Tibial nerve (tissue), 4 donors: ENCODE data around the gene RHD. TPM values are rescaled to one million over a fixed set of nuclear protein-coding genes. Genes with fewer than 3 reads are reported as not detected.

Source experiments
- DNase-seq, 2 donors: peaks; one replicate each; pipeline ENCODE4 v3.0.0-alpha.2; 2019; ENCODE audit warnings: low spot score in 2 of 2
- H3K27ac ChIP-seq, 4 donors: fragments of 200-600 bp; sonication (generic) in 3 of 4; one replicate each; pipeline ENCODE4 v1.5.1; 2017 to 2019; ENCODE audit warnings: mild to moderate bottlenecking in 1 of 4
- H3K27me3 ChIP-seq, 2 donors: fragments of 200-600 bp; sonication (generic) in 1 of 2; one replicate each; pipeline versions ENCODE4 v1.5.1 to v1.6.0; 2017 to 2019
- H3K36me3 ChIP-seq, 3 donors: fragments of 200-600 bp; sonication (generic); one replicate each; pipeline ENCODE4 v1.5.1; 2018 to 2019
- H3K4me1 ChIP-seq, 4 donors: fragments of 200-600 bp; sonication (generic) in 3 of 4; one replicate each; pipeline ENCODE4 v1.5.1; 2017 to 2019
- H3K4me3 ChIP-seq, 4 donors: fragments of 200-600 bp; sonication (generic) in 3 of 4; one replicate each; pipeline ENCODE4 v1.5.1; 2017 to 2019; ENCODE audit warnings: mild to moderate bottlenecking in 1 of 4, moderate library complexity in 1 of 4
- H3K9me3 ChIP-seq, 4 donors: fragments of 200-600 bp; sonication (generic) in 3 of 4; one replicate each; pipeline ENCODE4 v1.5.1; 2017 to 2019
- EP300 ChIP-seq, 2 donors: sonication (generic); formaldehyde crosslinking; IDR thresholded peaks; one replicate each; pipeline ENCODE4 v1.6.1; 2017; ENCODE audit warnings: antibody characterized with exemption in 2 of 2, mild to moderate bottlenecking in 1 of 2
- POLR2A ChIP-seq, 2 donors: fragments of 450-650 bp; IDR thresholded peaks; one replicate each; pipeline ENCODE4 v1.6.1; 2017; ENCODE audit warnings: antibody characterized with exemption in 2 of 2, mild to moderate bottlenecking in 2 of 2, moderate library complexity in 2 of 2
- WGBS, 2 donors: methylation state at CpG; one replicate each; pipeline ENCODE4 v1.1.5; 2018; 5-methylcytosine and 5-hydroxymethylcytosine counted together
- total RNA-seq, 4 donors: library from RNA; depleted of rRNA; stranded (reverse); fragments of >200 nt; gene quantifications; one replicate each; pipeline ENCODE4 v1.1.0, GENCODE V29; 2016
- TF ChIP-seq, protein P1 (sequence below), 5 experiments: fragments of 200-600 bp in 3 of 5; fragments of 450-650 bp in 2 of 5; sonication (generic) in 3 of 5; IDR thresholded peaks; one replicate each; pipeline ENCODE4 v1.5.1; 2016 to 2019; ENCODE audit warnings: antibody characterized with exemption in 5 of 5, mild to moderate bottlenecking in 3 of 5, moderate library complexity in 2 of 5

RHD gene
- total RNA-seq, 4 donors from 2014 or later = not detected

DNA sequence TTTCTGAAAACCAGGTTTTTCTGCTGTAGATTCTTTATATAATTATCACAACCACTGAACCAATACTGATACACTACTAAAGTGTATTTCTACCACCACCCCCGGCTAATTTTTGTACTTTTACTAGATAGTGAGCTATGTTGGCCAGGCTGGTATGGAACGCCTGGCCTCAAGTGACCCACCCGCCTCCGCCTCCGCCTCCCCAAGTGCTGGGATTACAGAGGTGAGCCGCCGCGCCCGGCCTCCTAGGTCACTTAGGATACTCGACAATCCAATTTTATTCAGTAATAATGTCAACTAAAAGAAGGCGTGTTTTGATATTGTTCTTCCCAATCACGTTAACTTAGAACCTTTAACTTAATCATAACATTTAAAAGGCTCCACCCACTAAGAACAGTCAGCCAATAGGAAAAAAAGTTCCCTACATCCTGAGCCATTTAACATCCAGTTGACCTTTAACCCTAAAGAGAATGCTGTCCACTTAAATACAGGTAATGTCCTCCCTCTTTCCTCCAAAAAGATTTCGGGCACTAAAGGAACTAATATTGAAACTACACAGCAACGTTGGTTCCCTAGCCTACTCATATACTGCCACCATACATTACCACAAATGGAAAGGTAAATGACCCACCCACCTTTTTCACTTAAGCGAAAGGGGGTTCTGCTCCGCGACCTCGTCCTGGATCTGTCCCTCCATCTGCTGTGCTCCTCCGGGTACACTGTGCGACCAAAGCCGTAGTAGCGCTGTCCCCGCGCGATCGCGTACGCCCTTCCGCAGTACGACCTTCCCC, 26.3 kb upstream of the RHD start:
- H3K27ac ChIP-seq = peak overlapping the region; percentile 93 to 100 (median 98)
- WGBS, 2 donors = 21 to 23% methylated on average over 30 of the region's 30 CpGs
- TF ChIP-seq POLR2A (IDR thresholded peaks at IDR 0.05) (no peak), EP300 (IDR thresholded peaks at IDR 0.05) (no peak)
- TF ChIP-seq, protein P1, sequence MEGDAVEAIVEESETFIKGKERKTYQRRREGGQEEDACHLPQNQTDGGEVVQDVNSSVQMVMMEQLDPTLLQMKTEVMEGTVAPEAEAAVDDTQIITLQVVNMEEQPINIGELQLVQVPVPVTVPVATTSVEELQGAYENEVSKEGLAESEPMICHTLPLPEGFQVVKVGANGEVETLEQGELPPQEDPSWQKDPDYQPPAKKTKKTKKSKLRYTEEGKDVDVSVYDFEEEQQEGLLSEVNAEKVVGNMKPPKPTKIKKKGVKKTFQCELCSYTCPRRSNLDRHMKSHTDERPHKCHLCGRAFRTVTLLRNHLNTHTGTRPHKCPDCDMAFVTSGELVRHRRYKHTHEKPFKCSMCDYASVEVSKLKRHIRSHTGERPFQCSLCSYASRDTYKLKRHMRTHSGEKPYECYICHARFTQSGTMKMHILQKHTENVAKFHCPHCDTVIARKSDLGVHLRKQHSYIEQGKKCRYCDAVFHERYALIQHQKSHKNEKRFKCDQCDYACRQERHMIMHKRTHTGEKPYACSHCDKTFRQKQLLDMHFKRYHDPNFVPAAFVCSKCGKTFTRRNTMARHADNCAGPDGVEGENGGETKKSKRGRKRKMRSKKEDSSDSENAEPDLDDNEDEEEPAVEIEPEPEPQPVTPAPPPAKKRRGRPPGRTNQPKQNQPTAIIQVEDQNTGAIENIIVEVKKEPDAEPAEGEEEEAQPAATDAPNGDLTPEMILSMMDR (IDR thresholded peaks at IDR 0.05) = no peak
- H3K27me3 ChIP-seq = no peaks in the 10 kb centered on the region
- H3K4me3 ChIP-seq = peak overlapping the region; percentile 65 to 90 (median 78)
- peaks cover 0 to 50% (median 15%) of the 10 kb centered on the region in 4 donors for H3K4me1 ChIP-seq
- peaks cover 2 to 47% (median 14%) of the 10 kb centered on the region in 3 donors for H3K36me3 ChIP-seq
- H3K9me3 ChIP-seq = no peaks in the 10 kb centered on the region
- no peak for DNase-seq

DNA sequence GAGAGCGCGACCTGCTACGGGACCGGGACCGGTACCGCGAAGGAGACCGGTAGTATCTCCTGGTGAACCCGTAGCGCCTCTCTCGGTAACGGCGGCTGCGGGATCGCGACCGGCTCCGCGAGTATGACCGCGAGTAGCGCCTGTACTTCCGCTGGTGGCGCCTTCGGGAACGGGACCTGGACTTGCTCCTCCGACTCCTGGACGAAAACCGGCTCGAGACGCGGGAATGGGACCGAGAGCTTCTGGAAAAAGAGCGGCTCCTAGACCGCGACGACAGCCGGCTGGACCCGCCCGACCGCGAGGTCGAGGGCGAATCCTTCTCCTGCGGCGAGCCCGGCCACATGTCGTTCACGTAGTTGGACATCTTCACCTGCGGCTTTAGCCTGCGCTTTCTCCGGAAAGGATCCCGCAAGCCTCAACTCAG, 25.7 kb upstream of the RHD start:
- H3K27ac ChIP-seq = peak overlapping the region; percentile 93 to 100 (median 98)
- WGBS, 2 donors = 0 to 1% methylated on average over 29 to 53 of the region's 53 CpGs
- no peaks in the 10 kb centered on the region for H3K27me3 ChIP-seq
- no peak for DNase-seq
- H3K4me1 ChIP-seq = peaks cover 0 to 44% (median 15%) of the 10 kb centered on the region in 4 donors
- H3K9me3 ChIP-seq = no peaks in the 10 kb centered on the region
- TF ChIP-seq POLR2A (IDR thresholded peaks at IDR 0.05) (no peak), EP300 (IDR thresholded peaks at IDR 0.05) (no peak)
- TF ChIP-seq, protein P1 (IDR thresholded peaks at IDR 0.05) = no peak
- peak overlapping the region; percentile 65 to 90 (median 78) for H3K4me3 ChIP-seq
- H3K36me3 ChIP-seq = peaks cover 2 to 41% (median 14%) of the 10 kb centered on the region in 3 donors

DNA sequence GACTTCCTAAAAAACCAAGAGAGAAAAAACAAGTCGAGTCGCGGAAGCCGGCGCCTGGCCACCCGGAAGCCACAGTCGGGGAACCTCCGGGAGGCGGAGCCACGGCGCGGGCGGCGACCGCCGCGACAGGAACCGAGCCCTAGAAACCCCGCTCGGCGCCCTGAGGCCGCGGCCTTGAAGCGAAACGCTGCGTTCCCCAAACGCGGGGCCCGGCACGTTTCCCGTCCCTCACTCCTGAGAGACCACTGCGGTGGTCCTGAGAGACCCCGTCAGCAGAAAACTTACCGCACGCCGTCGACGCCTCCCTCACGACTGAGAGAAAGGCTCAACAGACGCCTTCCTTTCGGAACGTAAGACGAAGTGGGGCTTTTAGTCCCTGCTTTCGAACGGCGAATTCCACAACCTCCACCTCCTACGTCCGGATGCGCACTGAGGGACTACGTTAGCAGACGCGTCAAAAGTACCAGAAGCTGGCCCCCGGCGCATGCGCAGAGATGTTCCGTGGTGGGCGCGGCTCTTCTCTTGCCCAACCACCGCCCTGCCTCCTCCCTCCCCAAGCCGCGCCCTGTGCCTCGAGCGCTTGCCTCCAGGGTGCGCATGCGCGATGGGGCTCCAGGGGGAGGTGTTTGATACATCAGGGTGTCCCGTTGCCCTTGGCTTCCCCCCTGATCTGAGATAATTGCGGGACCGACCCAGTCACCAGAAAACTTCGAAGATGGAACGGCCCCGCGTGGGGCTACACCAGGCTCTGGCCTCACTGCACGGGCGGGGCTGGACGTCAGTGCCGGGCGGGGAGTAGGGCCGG, 25.1 kb upstream of the RHD start, which contains the start of gene RSRP1:
TSS of gene RSRP1 (minus strand) at position 431 of the 805 bp plus-strand sequence. CDS start 491 bp downstream, outside the sequence.
- 0 to 1% methylated on average over 48 to 79 of the region's 79 CpGs for WGBS, 2 donors
- DNase-seq = peak; percentile 99
- TF ChIP-seq, protein P1 (IDR thresholded peaks at IDR 0.05) = peak in 2 of 5 experiments; percentile 56 to 69
- TF ChIP-seq POLR2A (IDR thresholded peaks at IDR 0.05) (peak; percentile 97 to 100), EP300 (IDR thresholded peaks at IDR 0.05) (peak; percentile 96 to 100)
- H3K27me3 ChIP-seq = no peaks in the 10 kb centered on the region
- H3K9me3 ChIP-seq = no peaks in the 10 kb centered on the region
- peaks cover 2 to 35% (median 13%) of the 10 kb centered on the region in 3 donors for H3K36me3 ChIP-seq
- H3K27ac ChIP-seq = peak within 1 kb of the TSS; percentile 93 to 100 (median 98)
- H3K4me1 ChIP-seq = peaks cover 0 to 41% (median 15%) of the 10 kb centered on the region in 4 donors
- H3K4me3 ChIP-seq = peak within 1 kb of the TSS; percentile 65 to 90 (median 78)

DNA sequence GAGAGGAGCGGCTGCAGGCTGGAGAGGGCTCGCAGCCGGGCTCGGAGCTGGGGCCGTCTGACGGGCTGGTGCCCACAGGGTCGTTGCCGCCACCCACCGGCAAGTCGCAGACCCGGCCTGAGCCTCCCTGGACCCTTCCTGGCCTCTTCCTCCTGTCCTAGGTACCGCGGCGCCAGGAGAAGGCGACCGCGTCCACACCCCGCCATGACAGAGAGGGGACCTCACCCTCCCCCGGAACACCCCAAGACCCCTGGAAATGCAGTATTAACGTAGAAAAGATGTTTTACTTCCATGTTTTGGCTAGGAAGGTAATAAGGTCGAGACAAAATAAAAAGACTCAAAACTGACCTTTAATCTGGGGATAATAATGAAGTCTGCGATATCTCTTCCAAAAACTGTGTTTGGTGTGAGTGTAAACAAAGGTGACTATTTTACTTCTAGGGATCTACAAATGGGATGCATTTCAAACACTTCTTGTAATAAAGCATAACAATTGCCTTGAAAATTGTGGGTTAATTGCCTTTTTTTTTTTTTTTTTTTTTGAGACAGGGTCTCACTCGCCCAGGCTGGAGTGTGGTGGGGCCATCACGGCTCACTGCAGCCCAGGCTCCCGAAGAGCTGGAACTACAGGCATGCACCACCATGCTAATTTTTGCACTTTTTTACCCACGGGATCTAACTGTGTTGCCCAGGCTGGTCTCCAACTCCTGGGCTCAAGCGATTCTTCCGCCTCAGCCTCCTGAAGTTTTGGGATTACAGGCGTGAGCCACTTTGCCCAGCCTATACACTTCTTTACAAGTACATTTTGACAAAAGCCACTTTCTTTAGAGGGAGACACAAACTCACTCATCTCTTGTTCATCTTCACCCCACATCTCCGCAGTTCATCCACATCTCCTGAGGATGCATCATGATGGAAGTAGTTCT, 24.2 kb upstream of the RHD start:
- no peak for TF ChIP-seq EP300 (IDR thresholded peaks at IDR 0.05)
- TF ChIP-seq, protein P1 (IDR thresholded peaks at IDR 0.05) = no peak
- TF ChIP-seq POLR2A (IDR thresholded peaks at IDR 0.05) = no peak
- 26 to 27% methylated on average over 26 to 29 of the region's 30 CpGs for WGBS, 2 donors
- Histone ChIP-seq H3K27ac (peak overlapping the region; percentile 93 to 100 (median 98)), H3K9me3 (no peaks in the 10 kb centered on the region), H3K27me3 (no peaks in the 10 kb centered on the region), H3K36me3 (peaks cover 2 to 26% (median 9%) of the 10 kb centered on the region in 3 donors), H3K4me1 (peaks cover 0 to 33% (median 15%) of the 10 kb centered on the region in 4 donors), H3K4me3 (peak overlapping the region; percentile 65 to 90 (median 78))
- no peak for DNase-seq
